ENCODE results near the gene SIK1. TPM values are rescaled to one million over a fixed set of nuclear protein-coding genes. Genes with fewer than 3 reads are reported as not detected.

Gene SIK1
- total and polyA plus RNA-seq, 2 donors (not counting 3 experiments of a cell fraction or from before 2014, with no cell fraction given): 0.59 to 3.3 TPM

- Histone ChIP-seq H3K4me1 (ENCODE audit: control insufficient read depth, extremely low read depth, insufficient read depth, low read length) (no peaks in the 10 kb centered on the region), H3K27ac (ENCODE audit: insufficient read depth, low read depth, low read length) (no peak overlapping the region), H3K36me3 (ENCODE audit: control insufficient read depth in 2 of 2, extremely low read depth in 1 of 2, insufficient read depth in 2 of 2, low read length in 2 of 2) (no peaks in the 10 kb centered on the region), H4K20me1 (replicated peaks; ENCODE audit: control insufficient read depth, extremely low read depth, insufficient read depth, low read length) (no peaks in the 10 kb centered on the region), H3K9ac (replicated peaks; ENCODE audit: extremely low read depth, insufficient read depth, low read length) (no peak overlapping the region), H3K9me3 (replicated peaks; ENCODE audit: control insufficient read depth, insufficient read depth, low read length) (no peaks in the 10 kb centered on the region), H3K9me1 (replicated peaks; ENCODE audit: control insufficient read depth, extremely low read depth, insufficient read depth, low read length) (no peaks in the 10 kb centered on the region), H3K79me2 (ENCODE audit: control insufficient read depth, insufficient read depth, low read length) (no peaks in the 10 kb centered on the region), H2AFZ (ENCODE audit: low read depth, low read length) (no peak overlapping the region), H3K4me2 (ENCODE audit: insufficient read depth, low read length) (no peak overlapping the region), H3K4me3 (replicated peaks in 1 of 3; ENCODE audit: insufficient read depth in 1 of 3, low read depth in 1 of 3, low read length in 3 of 3) (no peak overlapping the region), H3K27me3 (ENCODE audit: control insufficient read depth in 2 of 2, insufficient read depth in 2 of 2, low read length in 2 of 2) (peaks cover 0 to 1% of the 10 kb centered on the region in 2 experiments)
- ChIA-PET POLR2A (no interaction called here), CTCF (interaction anchor here (2.3 kb wide), 1 partner anchor 56 kb away, joined by 5 read pairs; no protein-coding TSS in a partner anchor)
- intact Hi-C loops (cut with micrococcal nuclease): no loop called here
- dilution Hi-C loops (cut with MboI; ENCODE audit: extremely low pct_ligation_motif_present, low sequenced_read_pairs): no loop called here
- FAIRE-seq (no peak), DNase-seq (ENCODE audit: low read depth, low spot score) (no peak)
- no TSS peak for BruUV-seq (replicated peaks)
- no peak for TF ChIP-seq EZH2 (IDR thresholded peaks at IDR 0.05; ENCODE audit: borderline replicate concordance, low read depth, low read length, severe bottlenecking)
- no peak for TF ChIP-seq POLR2AphosphoS5 (IDR thresholded peaks at IDR 0.05; ENCODE audit: insufficient read depth, low read depth, low read length)
- no peak for TF ChIP-seq MAX (IDR thresholded peaks at IDR 0.05; ENCODE audit: insufficient read depth, insufficient read length)
- TF ChIP-seq, protein P1, sequence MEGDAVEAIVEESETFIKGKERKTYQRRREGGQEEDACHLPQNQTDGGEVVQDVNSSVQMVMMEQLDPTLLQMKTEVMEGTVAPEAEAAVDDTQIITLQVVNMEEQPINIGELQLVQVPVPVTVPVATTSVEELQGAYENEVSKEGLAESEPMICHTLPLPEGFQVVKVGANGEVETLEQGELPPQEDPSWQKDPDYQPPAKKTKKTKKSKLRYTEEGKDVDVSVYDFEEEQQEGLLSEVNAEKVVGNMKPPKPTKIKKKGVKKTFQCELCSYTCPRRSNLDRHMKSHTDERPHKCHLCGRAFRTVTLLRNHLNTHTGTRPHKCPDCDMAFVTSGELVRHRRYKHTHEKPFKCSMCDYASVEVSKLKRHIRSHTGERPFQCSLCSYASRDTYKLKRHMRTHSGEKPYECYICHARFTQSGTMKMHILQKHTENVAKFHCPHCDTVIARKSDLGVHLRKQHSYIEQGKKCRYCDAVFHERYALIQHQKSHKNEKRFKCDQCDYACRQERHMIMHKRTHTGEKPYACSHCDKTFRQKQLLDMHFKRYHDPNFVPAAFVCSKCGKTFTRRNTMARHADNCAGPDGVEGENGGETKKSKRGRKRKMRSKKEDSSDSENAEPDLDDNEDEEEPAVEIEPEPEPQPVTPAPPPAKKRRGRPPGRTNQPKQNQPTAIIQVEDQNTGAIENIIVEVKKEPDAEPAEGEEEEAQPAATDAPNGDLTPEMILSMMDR (IDR thresholded peaks at IDR 0.05; ENCODE audit: extremely low read depth in 1 of 2, insufficient read depth in 1 of 2, low read depth in 1 of 2, low read length in 2 of 2): no peak
- no peak for TF ChIP-seq JUN (IDR thresholded peaks at IDR 0.05; ENCODE audit: borderline replicate concordance, insufficient read depth, insufficient read length, low read depth)
- TF ChIP-seq FOS (IDR thresholded peaks at IDR 0.05; ENCODE audit: borderline replicate concordance, insufficient read depth, low read length): no peak
- TF ChIP-seq MYC (IDR thresholded peaks at IDR 0.05; ENCODE audit: low read depth, low read length): no peak
- TF ChIP-seq POLR2A (IDR thresholded peaks at IDR 0.05; ENCODE audit: low read depth, low read length): no peak
- no peak for TF ChIP-seq GATA2 (IDR thresholded peaks at IDR 0.05; ENCODE audit: insufficient read depth, insufficient read length, low read depth, low read length)
Measured at GRCh38 chr21:43370888-43371570, 55.9 kb downstream of the SIK1 start.

Measured in endothelial cell of umbilical vein (primary cell).